Right lobe of liver (tissue), 6 donors: ENCODE measurements around the gene ATXN1. TPM values are rescaled to one million over a fixed set of nuclear protein-coding genes. Genes with fewer than 3 reads are reported as not detected.

ENCODE experiments used
- ATAC-seq, 4 donors: fragments of 200-7000 bp; cut with Tn5 transposase; one replicate each; pipeline ENCODE4 v1.9.1; 2020; ENCODE audit warnings: mild to moderate bottlenecking in 4 of 4, moderate library complexity in 4 of 4
- DNase-seq, 3 donors: peaks; one replicate each; pipeline ENCODE4 v3.0.0-alpha.2; 2020
- H3K27ac ChIP-seq, 3 donors: fragments of 200-600 bp; one replicate each; pipeline ENCODE4 v1.8.0; 2022
- H3K27me3 ChIP-seq, 2 donors: fragments of 200-600 bp; one replicate each; pipeline ENCODE4 v1.8.0; 2022
- H3K36me3 ChIP-seq, 4 donors: fragments of 200-600 bp; sonication (generic) in 1 of 4; one replicate each; pipeline versions ENCODE4 v1.5.1 to v1.8.0; 2017 to 2022; ENCODE audit warnings: control low read depth in 1 of 4
- H3K4me1 ChIP-seq, 4 donors: fragments of 200-600 bp; sonication (generic) in 1 of 4; one replicate each; pipeline versions ENCODE4 v1.5.1 to v1.8.0; 2017 to 2022; ENCODE audit warnings: control low read depth in 1 of 4
- H3K4me3 ChIP-seq, 3 donors: fragments of 200-600 bp; one replicate each; pipeline ENCODE4 v1.8.0; 2022
- H3K9me3 ChIP-seq, 4 donors: fragments of 200-600 bp; sonication (generic) in 1 of 4; one replicate each; pipeline versions ENCODE4 v1.5.1 to v1.8.0; 2017 to 2022; ENCODE audit warnings: control low read depth in 1 of 4
- CTCF ChIP-seq, 4 donors: fragments of 200-600 bp in 3 of 4; fragments of 450-650 bp in 1 of 4; IDR thresholded peaks; one replicate each; pipeline versions ENCODE4 v1.5.1 to v1.8.0; 2016 to 2022; ENCODE audit warnings: antibody characterized with exemption in 4 of 4, mild to moderate bottlenecking in 2 of 4
- POLR2A ChIP-seq: fragments of 450-650 bp; IDR thresholded peaks from one replicate; pipeline ENCODE4 v1.6.1; 2017; ENCODE audit warnings: antibody characterized with exemption, mild to moderate bottlenecking
- WGBS: methylation state at CpG from one replicate; pipeline ENCODE4 v1.1.6; 2018; ENCODE audit warnings: low coverage, low lambda C conversion rate; ENCODE audit not compliant: insufficient coverage; ENCODE audit errors: missing lambda C conversion rate; 5-methylcytosine and 5-hydroxymethylcytosine counted together
- intact Hi-C, 2 donors: fragments of 100-400 bp; cut with DNase I; formaldehyde crosslinking; loops; one replicate each; pipeline versions ENCODE4 v1.11.2 to v1.14.1; 2022
- total RNA-seq, 6 experiments: library from RNA; depleted of rRNA in 2 of 6; stranded (reverse); fragments of >200 nt in 2 of 6; fragmentation: NEBNext Ultra II Directional in 3 of 6; extraction: Animal tissue kit (Norgen Biotek cat#: 25700) in 3 of 6; gene quantifications; one replicate each; pipeline versions ENCODE4 v1.1.0 to v1.2.4, GENCODE V29; 2016 to 2023
- donor health status: DM: no; HTN: yes; CAD: no.
- donor health status: DM: no; HTN: no; CAD: no.
- donor health status: DM: no; HTN: no; CAD: no.
- donor health status: DM: no; HTN: yes; CAD: no.
- donor health status: DM: no; HTN: yes; CAD: no.

ATXN1 gene
- total RNA-seq, 6 experiments from 2014 or later = 23.2 to 28.7 (median 25.0) TPM

- no peaks in the 10 kb centered on the region for H3K4me1 ChIP-seq
- intact Hi-C loops = no loop called here
- 93% methylated on average over 6 of the region's 6 CpGs for WGBS
These were observed 209.8 kb downstream of the ATXN1 start for GRCh38 chr6:16551466-16551865.

GRCh38 chr6:16548121-16548520 lies 213.1 kb downstream of the ATXN1 start:
- Histone ChIP-seq H3K4me3 (no peak overlapping the region), H3K27me3 (no peaks in the 10 kb centered on the region), H3K27ac (no peak overlapping the region), H3K4me1 (no peaks in the 10 kb centered on the region), H3K36me3 (no peaks in the 10 kb centered on the region), H3K9me3 (no peaks in the 10 kb centered on the region)
- no peak for DNase-seq
- ATAC-seq = no peak
- WGBS = 96% methylated on average over 2 of the region's 2 CpGs
- no peak for TF ChIP-seq POLR2A
- TF ChIP-seq CTCF (IDR thresholded peaks at IDR 0.05) = no peak
- intact Hi-C loops = no loop called here

More at GRCh38 chr6:16551466-16551865, 209.8 kb downstream of the ATXN1 start:
- no peak for TF ChIP-seq POLR2A
- TF ChIP-seq CTCF (IDR thresholded peaks at IDR 0.05) = no peak
- DNase-seq = no peak
- no peak for ATAC-seq
- Histone ChIP-seq H3K9me3 (no peaks in the 10 kb centered on the region), H3K36me3 (no peaks in the 10 kb centered on the region), H3K4me3 (no peak overlapping the region), H3K27me3 (no peaks in the 10 kb centered on the region), H3K27ac (no peak overlapping the region)

- no peak for TF ChIP-seq CTCF (IDR thresholded peaks at IDR 0.05)
- no peak for TF ChIP-seq POLR2A
- Histone ChIP-seq H3K27me3 (no peaks in the 10 kb centered on the region), H3K27ac (no peak overlapping the region), H3K4me3 (no peak overlapping the region), H3K36me3 (no peaks in the 10 kb centered on the region), H3K4me1 (no peaks in the 10 kb centered on the region), H3K9me3 (no peaks in the 10 kb centered on the region)
- intact Hi-C loops = no loop called here
- WGBS = 90% methylated on average over 2 of the region's 4 CpGs
- no peak for DNase-seq
- ATAC-seq = no peak
These were observed 213.7 kb downstream of the ATXN1 start for GRCh38 chr6:16547587-16547986.

GRCh38 chr6:16546861-16547260 lies 214.4 kb downstream of the ATXN1 start:
- intact Hi-C loops = no loop called here
- 42% methylated on average over 3 of the region's 3 CpGs for WGBS
- TF ChIP-seq CTCF (IDR thresholded peaks at IDR 0.05) = no peak
- TF ChIP-seq POLR2A = no peak
- Histone ChIP-seq H3K9me3 (no peaks in the 10 kb centered on the region), H3K36me3 (no peaks in the 10 kb centered on the region), H3K4me3 (no peak overlapping the region), H3K4me1 (no peaks in the 10 kb centered on the region), H3K27ac (no peak overlapping the region), H3K27me3 (no peaks in the 10 kb centered on the region)
- DNase-seq (no peak), ATAC-seq (no peak)

- 93% methylated on average over 2 of the region's 2 CpGs for WGBS
- intact Hi-C loops = no loop called here
- H3K27me3 ChIP-seq = no peaks in the 10 kb centered on the region
- H3K4me3 ChIP-seq = no peak overlapping the region
- H3K36me3 ChIP-seq = no peaks in the 10 kb centered on the region
- H3K27ac ChIP-seq = no peak overlapping the region
- H3K4me1 ChIP-seq = no peaks in the 10 kb centered on the region
- TF ChIP-seq POLR2A (no peak), CTCF (IDR thresholded peaks at IDR 0.05) (no peak)
- DNase-seq (no peak), ATAC-seq (no peak)
- H3K9me3 ChIP-seq = no peaks in the 10 kb centered on the region
These were observed 215.9 kb downstream of the ATXN1 start for GRCh38 chr6:16545382-16545781.
